ENCODE results near the gene ZNF629. TPM values are rescaled to one million over a fixed set of nuclear protein-coding genes. Genes with fewer than 3 reads are reported as not detected.

The ZNF629 gene
- 15.7 to 19.3 TPM (median 17.4 TPM) in 5 replicates for total RNA-seq (2022; extraction: Qiagen RNA extraction; ENCODE audit: low read depth)

GRCh38 chr16:30786936-30787612 lies at the start of gene ZNF629:
Gene ZNF629 (minus strand): TSS chr16:30787205. CDS start chr16:30784482, 2,723 bp downstream.

GRCh38 chr16:30761928-30762902 lies 24.8 kb downstream of the ZNF629 start, which contains the start of the genes CFAP119 and RNF40:
Gene CFAP119 (minus strand): TSS chr16:30762062. CDS start chr16:30761748, 314 bp downstream.
Gene RNF40 (plus strand): TSS chr16:30762322. CDS start chr16:30762546, 224 bp downstream.

GRCh38 chr16:30747799-30748633 lies 39.0 kb downstream of the ZNF629 start, which contains the start of gene PHKG2:
Gene PHKG2 (plus strand): TSS chr16:30748425. CDS start chr16:30748821, 396 bp downstream.

Other genes starting within 250 kb of the ZNF629 start
- gene ZNF764, start 228.8 kb downstream of the ZNF629 start, total RNA-seq (2022; extraction: Qiagen RNA extraction; ENCODE audit: low read depth) = 4.3 to 6.6 TPM (median 5.5 TPM) in 5 replicates
- gene ZNF688, start 215.5 kb downstream of the ZNF629 start, total RNA-seq (2022; extraction: Qiagen RNA extraction; ENCODE audit: low read depth) = 5.2 to 7.9 TPM (median 7.3 TPM) in 5 replicates
- gene ZNF785, start 201.5 kb downstream of the ZNF629 start, total RNA-seq (2022; extraction: Qiagen RNA extraction; ENCODE audit: low read depth) = not detected in 5 replicates
- 7.6 to 9.1 TPM (median 8.3 TPM) in 5 replicates for gene ZNF689, start 176.8 kb downstream of the ZNF629 start, total RNA-seq (2022; extraction: Qiagen RNA extraction; ENCODE audit: low read depth)
- 18.1 to 25.2 TPM (median 24.3 TPM) in 5 replicates for gene PRR14, start 136.2 kb downstream of the ZNF629 start, total RNA-seq (2022; extraction: Qiagen RNA extraction; ENCODE audit: low read depth)
- 29.2 to 47.0 TPM (median 41.2 TPM) in 5 replicates for gene FBRS, start 128.8 kb downstream of the ZNF629 start, total RNA-seq (2022; extraction: Qiagen RNA extraction; ENCODE audit: low read depth)
- 9.9 to 28.4 TPM (median 21.7 TPM) in 5 replicates for gene SRCAP, start 88.0 kb downstream of the ZNF629 start, total RNA-seq (2022; extraction: Qiagen RNA extraction; ENCODE audit: low read depth)
- 16.5 to 27.8 TPM (median 22.1 TPM) in 5 replicates for gene PHKG2, start 38.8 kb downstream of the ZNF629 start, total RNA-seq (2022; extraction: Qiagen RNA extraction; ENCODE audit: low read depth)
- gene CFAP119, start 25.1 kb downstream of the ZNF629 start, total RNA-seq (2022; extraction: Qiagen RNA extraction; ENCODE audit: low read depth) = 6.2 to 9.6 TPM (median 6.7 TPM) in 5 replicates
- gene RNF40, start 24.9 kb downstream of the ZNF629 start, total RNA-seq (2022; extraction: Qiagen RNA extraction; ENCODE audit: low read depth) = 67.9 to 91.6 TPM (median 78.8 TPM) in 5 replicates
- gene BCL7C, start 106.9 kb upstream of the ZNF629 start, total RNA-seq (2022; extraction: Qiagen RNA extraction; ENCODE audit: low read depth) = 26.5 to 41.9 TPM (median 38.4 TPM) in 5 replicates
- gene CTF1, start 109.4 kb upstream of the ZNF629 start, total RNA-seq (2022; extraction: Qiagen RNA extraction; ENCODE audit: low read depth) = 0.08 to 0.23 TPM (median 0.16 TPM) in 4 of 5 replicates, not detected in the other
- 11.6 to 23.8 TPM (median 19.2 TPM) in 5 replicates for gene FBXL19, start 136.4 kb upstream of the ZNF629 start, total RNA-seq (2022; extraction: Qiagen RNA extraction; ENCODE audit: low read depth)
- 9.1 to 16.9 TPM (median 13.9 TPM) in 5 replicates for gene ORAI3, start 161.9 kb upstream of the ZNF629 start, total RNA-seq (2022; extraction: Qiagen RNA extraction; ENCODE audit: low read depth)
- gene SETD1A, start 170.5 kb upstream of the ZNF629 start, total RNA-seq (2022; extraction: Qiagen RNA extraction; ENCODE audit: low read depth) = 16.7 to 23.8 TPM (median 21.6 TPM) in 5 replicates
- 11.4 to 17.0 TPM (median 13.8 TPM) in 5 replicates for gene HSD3B7, start 198.0 kb upstream of the ZNF629 start, total RNA-seq (2022; extraction: Qiagen RNA extraction; ENCODE audit: low read depth)
- gene STX1B, start 223.4 kb upstream of the ZNF629 start, total RNA-seq (2022; extraction: Qiagen RNA extraction; ENCODE audit: low read depth) = 1.5 to 2.1 TPM (median 1.5 TPM) in 5 replicates
- 62.9 to 80.5 TPM (median 68.1 TPM) in 5 replicates for gene STX4, start 246.4 kb upstream of the ZNF629 start, total RNA-seq (2022; extraction: Qiagen RNA extraction; ENCODE audit: low read depth)